Measurements from ENCODE around the gene MRPS25. TPM values are rescaled to one million over a fixed set of nuclear protein-coding genes. Genes with fewer than 3 reads are reported as not detected.

MRPS25 gene
- total RNA-seq, 1 experiment from 2014 or later: 58.3 TPM

GRCh38 chr3:15042936-15043335 lies 22.2 kb downstream of the MRPS25 start:
- Histone ChIP-seq H3K27ac (ENCODE audit: low read depth, low read length) (no peak overlapping the region), H3K79me2 (ENCODE audit: insufficient read depth, low read length) (peaks cover 20% of the 10 kb centered on the region; the same call in 1 of the 2 replicates), H4K20me1 (ENCODE audit: insufficient read depth) (no peaks in the 10 kb centered on the region), H2AFZ (ENCODE audit: low read depth, low read length, poor library complexity, severe bottlenecking) (no peak overlapping the region), H3K9me3 (ENCODE audit: control insufficient read depth in 1 of 2, insufficient read depth in 1 of 2, low read depth in 1 of 2, low read length in 2 of 2) (no peaks in the 10 kb centered on the region), H3K27me3 (ENCODE audit: insufficient read depth, low read length) (no peaks in the 10 kb centered on the region), H3K4me3 (replicated peaks in 1 of 2; ENCODE audit: low read depth in 1 of 2, low read length in 2 of 2) (no peak overlapping the region), H3K9me2 (ENCODE audit: insufficient read depth) (no peaks in the 10 kb centered on the region), H3K4me1 (ENCODE audit: control insufficient read depth in 1 of 2, insufficient read depth in 2 of 2, low read length in 2 of 2) (no peaks in the 10 kb centered on the region), H3K9ac (ENCODE audit: low read length) (no peak overlapping the region), H3K4me2 (ENCODE audit: low read length) (no peak overlapping the region), H3K36me3 (ENCODE audit: control insufficient read depth in 1 of 2, insufficient read depth in 2 of 2, low read length in 2 of 2) (peaks cover 54 to 80% of the 10 kb centered on the region in 2 experiments)
- ATAC-seq: no peak
- ChIA-PET RAD21 (ENCODE audit: low non-redundant PET in 1 of 2, low total read pairs in 2 of 2, uncharacterized antibody in 2 of 2, unreplicated experiment in 2 of 2) (no interaction called here), POLR2A (no interaction called here), CTCF (interaction anchor here (1.1 kb wide), 1 partner anchor 9 kb away, joined by 4 read pairs; no protein-coding TSS in a partner anchor)
- BruUV-seq (replicated peaks): no TSS peak
- intact Hi-C loops (cut with micrococcal nuclease): loop anchor here (5.0 kb wide), 1 partner anchor 116 kb away; no protein-coding TSS in a partner anchor
- TF ChIP-seq ATF3 (IDR thresholded peaks at IDR 0.05) (no peak), SIN3A (IDR thresholded peaks at IDR 0.05; ENCODE audit: low read depth) (no peak), CEBPB (IDR thresholded peaks at IDR 0.05; ENCODE audit: low read depth) (no peak), JUND (IDR thresholded peaks at IDR 0.05) (no peak), TCF7L2 (IDR thresholded peaks at IDR 0.05; ENCODE audit: borderline replicate concordance, extremely low read depth, insufficient read depth, insufficient read length) (no peak), ZNF274 (IDR thresholded peaks at IDR 0.05; ENCODE audit: low read depth, low read length) (no peak), EZH2 (IDR thresholded peaks at IDR 0.05) (no peak), YY1 (IDR thresholded peaks at IDR 0.05; ENCODE audit: extremely low read depth, insufficient replicate concordance, low read depth, low read length) (no peak), MAX (IDR thresholded peaks at IDR 0.05) (no peak), RAD21 (IDR thresholded peaks at IDR 0.05; ENCODE audit: low read depth) (no peak)
- DNase-seq (ENCODE audit: low read depth, low spot score): no peak

- H3K4me1 ChIP-seq (ENCODE audit: control insufficient read depth in 1 of 2, insufficient read depth in 2 of 2, low read length in 2 of 2): no peaks in the 10 kb centered on the region
- BruUV-seq (replicated peaks): no TSS peak
- CTCF ChIA-PET: interaction anchor here (1.1 kb wide), 1 partner anchor 10 kb away, joined by 4 read pairs; no protein-coding TSS in a partner anchor
- intact Hi-C loops (cut with micrococcal nuclease): loop anchor here (5.0 kb wide), 1 partner anchor 115 kb away; no protein-coding TSS in a partner anchor
- H3K27me3 ChIP-seq (ENCODE audit: insufficient read depth, low read length): no peaks in the 10 kb centered on the region
- H3K79me2 ChIP-seq (ENCODE audit: insufficient read depth, low read length): peaks cover 12% of the 10 kb centered on the region; the same call in 1 of the 2 replicates
- no peak overlapping the region for H3K9ac ChIP-seq (ENCODE audit: low read length)
- no peaks in the 10 kb centered on the region for H3K9me2 ChIP-seq (ENCODE audit: insufficient read depth)
- DNase-seq (ENCODE audit: low read depth, low spot score): no peak
- H3K27ac ChIP-seq (ENCODE audit: low read depth, low read length): no peak overlapping the region
- no peak for ATAC-seq
- H3K36me3 ChIP-seq (ENCODE audit: control insufficient read depth in 1 of 2, insufficient read depth in 2 of 2, low read length in 2 of 2): peaks cover 51 to 76% of the 10 kb centered on the region in 2 experiments
- no peaks in the 10 kb centered on the region for H3K9me3 ChIP-seq (ENCODE audit: control insufficient read depth in 1 of 2, insufficient read depth in 1 of 2, low read depth in 1 of 2, low read length in 2 of 2)
- POLR2A ChIA-PET: no interaction called here
- RAD21 ChIA-PET (ENCODE audit: low non-redundant PET in 1 of 2, low total read pairs in 2 of 2, uncharacterized antibody in 2 of 2, unreplicated experiment in 2 of 2): no interaction called here
- no peak overlapping the region for H3K4me2 ChIP-seq (ENCODE audit: low read length)
- H4K20me1 ChIP-seq (ENCODE audit: insufficient read depth): no peaks in the 10 kb centered on the region
- no peak overlapping the region for H2AFZ ChIP-seq (ENCODE audit: low read depth, low read length, poor library complexity, severe bottlenecking)
- H3K4me3 ChIP-seq (replicated peaks in 1 of 2; ENCODE audit: low read depth in 1 of 2, low read length in 2 of 2): no peak overlapping the region
- TF ChIP-seq CTCF (IDR thresholded peaks at IDR 0.05 in 2 of 3, conservative IDR thresholded peaks at IDR 0.05 in 1 of 3; ENCODE audit: borderline replicate concordance in 1 of 3, insufficient read depth in 1 of 3, low read depth in 2 of 3, low read length in 2 of 3): no peak
- no peak for TF ChIP-seq REST (IDR thresholded peaks at IDR 0.05; ENCODE audit: low read depth)
- no peak for TF ChIP-seq MAX (IDR thresholded peaks at IDR 0.05)
Observed at GRCh38 chr3:15041950-15042349, 23.2 kb downstream of the MRPS25 start.
